RWPE1 (cell line): Measurements from ENCODE around the gene SIGMAR1.

Experiments used
- CTCF ChIA-PET: fragments of 350-600 bp; sonication (Branson Sonifier 250); formaldehyde crosslinking; extraction: SDS; loops from one replicate; lab custom pipeline; 2021; lab: Yijun Ruan, JAX
- POLR2A ChIA-PET: fragments of 400-600 bp; formaldehyde crosslinking; extraction: SDS; loops from one replicate; lab custom pipeline; 2020; ENCODE audit warnings: antibody characterized with exemption; ENCODE audit not compliant: low non-redundant PET; lab: Yijun Ruan, JAX
- DNase-seq: peaks from one replicate; pipeline ENCODE4 v3.0.0; 2012; ENCODE audit warnings: low spot score
- H3K27ac ChIP-seq: fragments of 450-650 bp; 2 replicates; pipeline ENCODE4 v1.5.1; 2017
- CTCF ChIP-seq: fragments of 450-650 bp; conservative IDR thresholded peaks from 2 replicates; pipeline ENCODE4 v1.5.1; 2017; ENCODE audit warnings: low read depth, mild to moderate bottlenecking

SIGMAR1 gene

GRCh38 chr9:34638138-34638445 is 505 bp upstream of the SIGMAR1 start:
- no peak for DNase-seq
- CTCF ChIA-PET, result interaction anchor here (0.6 to 1.4 kb wide), 4 partner anchors 9 to 441 kb away, joined by 3 to 7 read pairs (median 4); partner anchors contain the start of genes FANCG and GALT
- TF ChIP-seq CTCF, result no peak
- peak overlapping the region; percentile 79 for H3K27ac ChIP-seq
- POLR2A ChIA-PET, result interaction anchor here (0.6 to 1.3 kb wide), 2 partner anchors 9 to 14 kb away, joined by 3 to 5 read pairs; partner anchors contain the start of genes GALT and IL11RA

- peak; percentile 51 for DNase-seq
- POLR2A ChIA-PET, result interaction anchor here (0.6 to 0.9 kb wide), 2 partner anchors 14 to 814 kb away, joined by 3 read pairs; no protein-coding TSS in a partner anchor
Observed at GRCh38 chr9:34636791-34637355, 714 bp downstream of the SIGMAR1 start.

GRCh38 chr9:34635556-34635955 is 2.0 kb downstream of the SIGMAR1 start:
- DNase-seq, result no peak
- CTCF ChIA-PET, result interaction anchor here (0.5 to 2.1 kb wide), 7 partner anchors 25 to 688 kb away, joined by 3 to 10 read pairs (median 4); no protein-coding TSS in a partner anchor
- POLR2A ChIA-PET, result interaction anchor here (0.6 to 1.1 kb wide), 3 partner anchors 11 to 230 kb away, joined by 3 read pairs; partner anchors contain the start of gene GALT
- no peak for TF ChIP-seq CTCF
- peak overlapping the region; percentile 79 for H3K27ac ChIP-seq

More at GRCh38 chr9:34636791-34637355, 714 bp downstream of the SIGMAR1 start:
- CTCF ChIA-PET, result interaction anchor here (0.6 to 1.7 kb wide), 3 partner anchors 33 to 717 kb away, joined by 3 to 5 read pairs (median 3); no protein-coding TSS in a partner anchor
- H3K27ac ChIP-seq, result peak overlapping the region; percentile 79
- no peak for TF ChIP-seq CTCF

DNA sequence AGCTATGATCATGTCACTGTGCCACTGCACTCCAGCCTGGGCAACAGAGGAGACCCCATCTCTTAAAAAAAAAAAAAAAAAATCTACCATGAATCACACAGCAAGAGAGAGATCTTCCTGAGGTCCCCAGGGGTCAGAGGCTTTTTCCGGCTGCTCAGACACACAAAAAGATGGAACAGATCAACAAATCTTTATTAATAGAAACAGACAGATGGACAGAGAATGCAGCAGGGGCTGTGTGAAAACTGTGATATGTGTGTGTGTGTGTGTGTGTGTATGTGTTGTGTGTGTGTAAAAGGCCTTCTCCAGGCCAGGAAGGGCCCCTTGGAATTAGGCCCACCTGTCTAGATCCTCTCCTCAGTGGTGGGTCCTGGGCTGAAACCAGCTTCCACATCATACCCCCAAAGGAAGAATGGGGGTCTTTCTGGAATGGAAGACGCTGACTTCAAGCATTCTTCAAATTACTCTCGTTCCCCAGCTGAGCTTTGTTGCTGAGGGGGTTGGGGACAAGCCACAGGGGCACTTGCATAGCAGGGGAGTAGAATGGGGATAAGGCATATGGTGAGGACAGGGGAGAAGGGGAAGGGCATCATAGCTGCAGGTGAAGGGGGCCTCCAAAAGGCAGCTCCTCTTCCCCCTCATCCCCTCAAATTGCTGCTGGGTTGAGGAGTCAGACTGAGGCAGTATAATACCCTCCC is 2.9 kb downstream of the SIGMAR1 start:
- CTCF ChIA-PET, result interaction anchor here (0.5 to 2.1 kb wide), 22 partner anchors 9 to 1064 kb away, joined by 3 to 12 read pairs (median 6); partner anchors contain the start of genes DCTN3, GALT and IL11RA
- DNase-seq, result no peak
- TF ChIP-seq CTCF, result no peak
- POLR2A ChIA-PET, result interaction anchor here (0.6 to 1.1 kb wide), 4 partner anchors 12 to 162 kb away, joined by 3 to 10 read pairs (median 4); partner anchors contain the start of gene GALT
- peak overlapping the region; percentile 79 for H3K27ac ChIP-seq

- no peak overlapping the region for H3K27ac ChIP-seq
- ChIA-PET CTCF (interaction anchor here (0.6 to 2.1 kb wide), 25 partner anchors 9 to 1469 kb away, joined by 3 to 12 read pairs (median 6); partner anchors contain the start of genes DCTN3, GALT and IL11RA), POLR2A (interaction anchor here (0.7 kb wide), 2 partner anchors 24 to 163 kb away, joined by 4 to 10 read pairs; no protein-coding TSS in a partner anchor)
- DNase-seq, result peak; percentile 87
- TF ChIP-seq CTCF, result peak; percentile 98
Observed at GRCh38 chr9:34633851-34634550, 3.6 kb downstream of the SIGMAR1 start.
